ENCODE measurements around the gene SEMA5A. TPM values are rescaled to one million over a fixed set of nuclear protein-coding genes. Genes with fewer than 3 reads are reported as not detected.

SEMA5A gene
- polyA plus RNA-seq, 1 donor = 27.5 TPM

- no peak for DNase-seq
Observed at GRCh38 chr5:9468060-9468388, 77.9 kb downstream of the SEMA5A start.

- DNase-seq = no peak
Observed at GRCh38 chr5:9467199-9468059, 78.4 kb downstream of the SEMA5A start.

- DNase-seq = no peak
Observed at GRCh38 chr5:9466697-9467096, 79.2 kb downstream of the SEMA5A start.

GRCh38 chr5:9464478-9464877 lies 81.4 kb downstream of the SEMA5A start:
- no peak for DNase-seq

GRCh38 chr5:9462109-9462508 lies 83.8 kb downstream of the SEMA5A start:
- no peak for DNase-seq

- DNase-seq = no peak
Observed at GRCh38 chr5:9460885-9461645, 84.8 kb downstream of the SEMA5A start.

GRCh38 chr5:9456435-9457042 lies 89.3 kb downstream of the SEMA5A start:
- DNase-seq = peak; percentile 54

GRCh38 chr5:9455826-9456434 lies 89.9 kb downstream of the SEMA5A start:
- no peak for DNase-seq

GRCh38 chr5:9454491-9454890 lies 91.4 kb downstream of the SEMA5A start:
- no peak for DNase-seq

- no peak for DNase-seq
Observed at GRCh38 chr5:9454012-9454481, 91.8 kb downstream of the SEMA5A start.

- no peak for DNase-seq
Observed at GRCh38 chr5:9453480-9454011, 92.3 kb downstream of the SEMA5A start.

GRCh38 chr5:9452181-9452580 lies 93.7 kb downstream of the SEMA5A start:
- DNase-seq = no peak

GRCh38 chr5:9451037-9451436 lies 94.8 kb downstream of the SEMA5A start:
- no peak for DNase-seq

- DNase-seq = no peak
Observed at GRCh38 chr5:9447691-9448090, 98.2 kb downstream of the SEMA5A start.

GRCh38 chr5:9445826-9446388 lies 100.0 kb downstream of the SEMA5A start:
- peak; percentile 49 for DNase-seq

- no peak for DNase-seq
Observed at GRCh38 chr5:9444346-9444745, 101.5 kb downstream of the SEMA5A start.

- DNase-seq = no peak
Observed at GRCh38 chr5:9441610-9442009, 104.3 kb downstream of the SEMA5A start.

GRCh38 chr5:9440517-9440916 lies 105.4 kb downstream of the SEMA5A start:
- no peak for DNase-seq

- peak; percentile 40 for DNase-seq
Observed at GRCh38 chr5:9439531-9440292, 106.2 kb downstream of the SEMA5A start.

- DNase-seq = peak; percentile 44
Observed at GRCh38 chr5:9438596-9439354, 107.1 kb downstream of the SEMA5A start.

All from hindlimb muscle (tissue), 1 donor.